GM19455 (cell line): ENCODE results near the gene SND1.

Experiments used
- ATAC-seq: cut with Tn5 transposase; IDR thresholded peaks from one replicate; pipeline ENCODE4 v1.9.1; 2021; ENCODE audit not compliant: unreplicated experiment

SND1 gene

GRCh38 chr7:128055637-128056036, 403.6 kb downstream of the SND1 start:
- ATAC-seq: no peak

- ATAC-seq: no peak
Measured at GRCh38 chr7:128056901-128057300, 404.9 kb downstream of the SND1 start.

GRCh38 chr7:128057909-128058308, 405.9 kb downstream of the SND1 start:
- ATAC-seq: no peak

DNA sequence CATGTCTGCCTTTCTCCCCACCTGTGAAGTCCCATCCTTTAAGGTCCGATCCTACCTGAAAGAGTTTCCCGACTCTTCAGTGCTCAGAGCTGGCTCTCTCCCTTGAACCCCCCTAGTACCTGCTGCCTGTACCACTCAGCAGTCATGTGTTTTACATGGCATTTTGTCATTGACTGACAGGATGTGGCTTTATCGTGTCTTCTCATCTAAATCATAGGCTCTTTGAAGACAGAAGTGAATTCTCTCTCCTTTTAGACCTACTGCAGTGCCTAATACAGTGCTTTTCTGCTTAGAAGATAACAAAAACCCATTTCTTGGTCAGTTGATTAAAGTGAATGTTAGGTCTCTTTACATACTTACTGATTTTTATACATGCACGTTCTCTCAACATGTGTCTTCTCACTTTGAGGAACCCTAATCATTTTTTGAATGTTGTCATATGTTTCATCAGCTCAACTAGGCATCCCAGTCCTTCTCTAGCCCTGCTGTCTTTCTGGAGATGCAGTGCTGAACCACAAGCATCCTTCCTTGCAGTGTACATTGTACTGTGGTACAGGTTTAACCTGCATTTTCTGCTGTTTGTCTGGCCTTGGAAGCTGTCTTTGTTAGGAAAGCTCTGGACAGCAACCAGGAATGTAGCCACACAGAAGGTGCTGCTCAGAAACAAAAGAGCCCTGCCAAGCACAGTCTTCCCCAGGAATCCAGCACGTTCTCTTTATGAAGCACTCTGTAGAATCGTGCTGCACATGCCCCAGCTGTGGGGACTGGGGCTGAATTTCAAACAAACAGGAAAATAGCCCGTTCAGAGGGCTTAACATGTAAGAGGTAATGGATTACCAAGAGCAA, 407.4 kb downstream of the SND1 start:
- no peak for ATAC-seq

GRCh38 chr7:128060018-128060417, 408.0 kb downstream of the SND1 start:
- no peak for ATAC-seq

DNA sequence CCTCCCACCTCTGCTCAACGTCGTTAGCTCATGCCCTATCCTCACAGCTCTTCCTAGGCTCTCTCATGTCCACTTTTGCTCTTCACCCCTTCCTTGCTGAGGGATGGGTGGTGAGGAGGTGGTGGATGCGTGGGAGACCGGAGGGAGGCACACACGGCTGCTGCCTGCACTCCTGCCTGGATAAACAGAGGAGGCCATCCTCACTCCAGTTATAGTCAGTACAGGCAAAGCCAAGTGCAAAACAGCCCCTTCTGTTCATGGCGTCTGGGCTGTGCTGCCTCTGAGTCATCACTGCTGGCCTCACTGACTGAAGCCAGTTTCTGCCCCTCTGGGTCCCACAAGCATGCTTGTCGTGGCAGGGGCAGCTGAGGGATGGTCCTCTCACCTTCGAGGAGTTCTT, 411.1 kb downstream of the SND1 start:
- no peak for ATAC-seq

DNA sequence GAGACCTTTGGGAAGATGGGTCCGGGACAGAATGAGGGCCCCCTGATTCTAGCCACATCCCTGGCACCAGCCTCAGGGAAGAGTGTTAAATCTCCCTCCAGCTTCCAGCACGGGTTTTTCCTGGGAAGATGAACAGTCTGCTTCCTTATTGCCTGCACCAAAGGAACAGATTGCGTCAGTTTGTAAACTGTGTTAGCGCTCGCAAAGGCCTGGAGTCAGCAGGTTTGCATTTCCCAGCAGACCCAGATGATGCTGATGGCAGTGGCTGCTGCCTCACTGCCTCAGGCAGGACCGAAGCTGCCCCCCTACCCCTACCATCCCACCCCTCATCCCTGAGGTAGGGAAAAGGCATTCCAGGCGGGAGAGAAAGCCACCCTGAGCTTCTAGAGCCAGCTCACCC, 413.9 kb downstream of the SND1 start:
- ATAC-seq: no peak

DNA sequence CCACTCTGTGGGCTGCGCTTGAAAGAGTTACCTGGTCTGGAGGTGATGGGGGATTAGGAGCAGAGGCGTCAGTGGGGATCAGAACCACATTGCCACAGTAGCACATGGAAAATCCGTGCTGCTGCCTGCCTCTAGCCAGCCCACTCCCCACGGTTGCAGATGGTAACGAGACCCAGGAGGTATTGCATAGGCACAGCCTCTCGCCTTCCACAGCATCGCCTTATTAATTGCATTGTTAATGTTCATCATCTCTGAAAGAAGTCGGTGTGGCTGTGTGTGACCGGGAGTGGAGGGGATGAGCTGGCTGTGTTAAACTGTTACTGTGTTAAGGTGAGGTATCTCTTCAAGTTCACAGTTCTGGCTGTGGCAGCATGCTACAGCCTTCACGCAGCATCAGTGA, 414.4 kb downstream of the SND1 start:
- ATAC-seq: no peak

DNA sequence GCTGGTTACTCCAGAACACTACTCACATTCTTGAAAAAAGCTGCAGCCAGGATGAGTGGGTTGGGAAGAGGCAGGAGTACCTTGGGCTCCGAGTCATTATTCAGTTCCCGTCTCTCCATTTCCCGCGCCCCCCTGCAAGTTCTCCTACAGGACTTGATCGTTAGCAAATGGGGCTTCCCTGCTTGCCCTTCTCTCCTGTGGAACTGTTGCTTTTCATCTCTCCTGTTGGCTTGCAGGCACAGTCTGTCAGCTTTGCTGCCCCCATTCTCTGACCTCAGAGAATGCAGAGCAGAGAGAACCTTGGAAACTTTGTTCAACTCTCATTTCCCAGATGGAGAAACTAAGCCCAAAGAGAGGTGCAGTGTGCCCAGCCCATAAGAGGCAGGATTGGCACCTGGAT, 414.9 kb downstream of the SND1 start:
- ATAC-seq: no peak

- no peak for ATAC-seq
Measured at GRCh38 chr7:128067983-128068382, 416.0 kb downstream of the SND1 start.

- no peak for ATAC-seq
Measured at GRCh38 chr7:128068785-128069184, 416.8 kb downstream of the SND1 start.

DNA sequence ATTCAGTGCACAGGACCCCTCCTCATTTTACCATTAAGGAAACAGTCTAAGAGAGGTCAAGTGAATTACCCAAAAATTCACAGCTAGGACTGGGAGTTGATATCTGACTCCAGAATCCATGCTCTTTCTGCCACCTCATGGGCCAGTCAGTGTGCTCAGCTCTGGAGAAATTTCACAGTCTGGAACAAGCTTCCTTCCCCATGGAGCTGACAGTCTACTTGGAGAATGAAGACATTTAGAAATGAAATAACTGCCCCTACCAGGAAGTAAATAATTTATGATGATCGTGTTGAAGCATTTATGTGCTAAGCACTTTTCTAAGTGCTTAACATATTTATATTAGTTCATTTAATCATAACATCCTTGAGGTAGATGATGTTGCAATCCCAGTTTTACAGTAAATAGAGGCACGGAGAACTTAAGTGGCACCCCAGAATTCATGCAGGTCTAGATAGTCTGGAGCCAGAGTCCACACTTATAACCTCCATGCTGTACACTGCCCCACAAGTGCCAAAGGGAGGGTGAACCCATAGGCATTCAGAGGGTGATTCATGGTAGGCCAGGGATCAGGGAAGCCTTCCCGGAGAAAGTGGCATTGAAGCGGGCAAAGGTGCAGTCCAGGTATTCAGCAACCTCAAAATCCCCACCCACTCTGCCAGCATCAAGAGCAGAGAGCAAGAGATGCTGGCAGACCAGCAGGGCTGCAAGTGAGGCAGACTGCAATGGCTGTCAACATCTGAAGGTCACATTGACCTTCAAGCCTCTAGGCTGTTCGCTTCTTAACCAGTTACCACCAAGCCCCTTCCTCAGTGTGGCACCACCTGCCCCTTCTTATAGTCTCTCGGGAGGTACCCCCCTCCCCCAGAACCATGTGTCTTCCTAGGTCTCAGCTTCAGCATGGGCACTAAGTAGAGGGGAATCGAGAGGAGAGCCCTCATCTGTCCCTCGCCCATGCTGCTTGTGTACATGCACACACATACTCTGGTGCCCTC, 417.7 kb downstream of the SND1 start:
- ATAC-seq: no peak

- ATAC-seq: no peak
Measured at GRCh38 chr7:128071376-128071775, 419.4 kb downstream of the SND1 start.

- no peak for ATAC-seq
Measured at GRCh38 chr7:128071801-128072200, 419.8 kb downstream of the SND1 start.

DNA sequence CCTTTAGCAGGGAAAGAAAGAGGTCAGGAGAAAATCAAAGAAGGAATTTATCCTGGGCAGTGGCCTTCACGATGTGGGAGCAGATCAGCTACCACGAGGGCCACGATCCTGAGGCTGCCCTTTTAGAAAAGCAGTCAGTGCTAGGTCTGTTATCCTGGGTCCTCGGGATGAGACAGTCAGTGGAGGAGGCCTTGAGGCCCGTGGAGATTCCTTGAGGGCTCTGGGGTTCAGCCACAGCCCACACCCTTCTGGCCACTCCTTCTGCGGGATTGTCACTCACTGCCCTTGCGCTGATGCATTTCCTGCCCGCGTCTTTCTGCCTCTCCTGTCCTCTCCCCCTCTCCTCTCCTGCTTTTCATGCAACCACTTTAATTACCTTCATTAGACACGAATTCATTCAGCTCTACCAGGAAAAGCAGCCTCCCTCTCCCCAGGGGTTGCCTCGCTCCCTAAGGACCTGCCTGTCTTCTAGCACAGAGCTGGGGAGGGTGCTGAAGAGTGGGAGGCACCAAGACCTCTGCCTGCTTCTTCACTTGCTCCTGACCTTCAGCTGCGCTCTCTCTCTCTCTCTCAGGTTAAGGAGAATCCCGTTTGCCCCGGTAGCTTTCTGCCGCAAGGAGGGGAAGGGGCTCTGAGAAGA, 421.8 kb downstream of the SND1 start:
- ATAC-seq: no peak

DNA sequence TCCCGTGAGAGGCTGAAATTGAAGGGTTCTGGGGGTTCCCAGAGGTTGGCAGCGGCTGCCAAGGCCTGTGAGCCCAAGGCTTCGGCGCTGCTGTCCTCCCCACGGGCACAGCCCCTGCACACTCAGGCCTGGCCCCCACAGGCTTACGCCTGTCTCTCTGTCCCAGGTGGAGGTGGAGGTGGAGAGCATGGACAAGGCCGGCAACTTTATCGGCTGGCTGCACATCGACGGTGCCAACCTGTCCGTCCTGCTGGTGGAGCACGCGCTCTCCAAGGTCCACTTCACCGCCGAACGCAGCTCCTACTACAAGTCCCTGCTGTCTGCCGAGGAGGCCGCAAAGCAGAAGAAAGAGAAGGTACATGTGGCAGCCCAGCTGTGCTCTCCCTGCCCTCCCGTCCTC, 422.3 kb downstream of the SND1 start:
- ATAC-seq: no peak

DNA sequence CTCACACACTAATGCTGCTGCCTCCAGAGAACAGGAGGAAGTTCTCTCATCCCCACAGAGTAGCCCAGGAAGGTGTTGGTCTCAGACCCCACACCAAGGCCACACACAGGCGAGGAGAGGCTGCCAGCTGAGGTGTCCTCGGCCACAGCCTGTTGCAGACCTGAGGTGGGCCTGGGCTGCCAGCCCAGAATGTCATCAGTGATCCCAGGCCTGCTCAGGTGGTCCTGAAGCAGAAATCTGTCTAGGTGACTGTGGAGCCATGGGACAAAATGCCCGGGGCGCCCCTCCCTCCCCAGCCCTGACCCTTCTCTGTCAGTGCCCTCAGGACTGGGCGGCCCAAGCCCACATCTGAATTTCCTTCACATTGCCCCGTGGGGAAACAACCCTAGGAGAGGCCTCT, 422.7 kb downstream of the SND1 start:
- no peak for ATAC-seq

DNA sequence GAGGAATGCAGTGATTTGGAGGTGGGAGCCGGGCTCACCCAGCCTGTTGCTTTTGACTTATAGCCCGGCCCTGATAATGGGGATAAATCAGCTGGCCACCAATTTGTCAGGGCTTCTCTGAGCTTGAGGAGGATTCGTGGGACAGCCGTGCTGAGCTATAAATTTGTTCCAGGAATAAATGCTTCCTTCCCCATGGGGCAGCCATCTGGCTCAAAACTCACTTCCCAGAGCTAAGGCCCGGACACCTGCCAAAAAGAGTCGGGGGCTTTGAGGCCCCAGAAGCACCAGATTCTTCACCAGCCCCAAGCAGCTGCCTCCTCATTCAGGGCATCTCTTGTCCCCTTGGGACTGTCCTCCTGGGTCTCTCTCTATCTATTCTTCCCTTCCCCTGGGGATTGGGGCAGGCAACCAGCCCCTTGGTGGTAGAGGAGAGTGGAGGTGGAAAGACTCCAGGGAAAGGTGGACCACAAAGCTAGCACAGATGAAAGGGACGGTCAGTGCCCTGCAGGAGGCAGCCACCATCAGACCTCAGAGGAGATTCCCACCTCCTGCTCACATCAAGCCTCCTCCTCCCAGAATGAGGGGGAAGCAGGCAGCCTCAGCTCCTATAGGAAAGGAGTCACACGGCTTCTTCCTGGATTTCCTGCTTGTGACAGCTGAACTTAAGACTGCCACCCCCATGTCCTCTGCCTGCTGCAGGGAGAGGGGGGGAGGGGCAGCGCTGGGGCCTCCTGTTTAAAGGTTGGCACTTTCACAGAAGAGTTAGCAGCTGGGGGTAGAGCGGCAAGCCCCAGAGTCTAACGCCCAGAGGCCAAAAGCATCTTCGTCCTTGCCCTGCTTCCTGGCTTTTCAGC, 423.5 kb downstream of the SND1 start:
- ATAC-seq: no peak

- ATAC-seq: no peak
Measured at GRCh38 chr7:128076196-128076795, 424.3 kb downstream of the SND1 start.

DNA sequence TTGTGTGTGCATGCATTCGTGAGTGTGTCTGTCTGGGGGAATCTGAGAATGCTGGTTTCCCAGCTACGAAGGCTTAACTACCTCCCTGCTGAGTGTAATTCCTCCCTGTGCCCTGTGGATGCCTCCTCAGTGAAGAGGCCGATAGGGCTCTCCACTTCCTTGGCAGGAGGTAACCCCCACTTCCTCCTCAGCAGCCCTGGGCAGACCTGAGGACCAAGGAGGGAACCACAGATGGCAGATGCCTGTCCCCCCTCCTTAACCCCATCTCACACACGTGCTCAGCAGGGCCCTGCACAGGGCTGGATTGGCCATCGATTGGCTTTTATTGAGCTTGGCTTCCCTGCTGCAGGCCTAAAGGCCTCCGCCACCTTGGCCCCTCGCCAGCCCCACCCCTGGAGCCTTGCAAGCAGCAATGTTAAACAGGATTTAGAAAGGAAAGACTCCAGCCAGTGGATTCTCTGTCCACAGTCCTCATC, 424.8 kb downstream of the SND1 start:
- no peak for ATAC-seq
